Neural cell (in vitro differentiated cells): ENCODE data around the gene SOS1. TPM values are rescaled to one million over a fixed set of nuclear protein-coding genes. Genes with fewer than 3 reads are reported as not detected.
A peak's percentile ranks its signal among the peaks of the same experiment; 100 is the strongest.

ENCODE experiments used
- H2AFZ ChIP-seq: fragments of 200-600, 300-800 bp; sonication (generic), shearing (Covaris generic); 2 replicates; pipeline ENCODE4 v1.6.0; 2014; ENCODE audit warnings: low read depth, mild to moderate bottlenecking, antibody characterized with exemption, low read length, moderate library complexity
- H3F3A ChIP-seq: fragments of 200-600 bp; shearing (Covaris generic); 2 replicates; pipeline ENCODE4 v1.6.1; 2016; ENCODE audit warnings: mild to moderate bottlenecking, moderate library complexity, mixed read lengths, antibody characterized with exemption, low read length; ENCODE audit not compliant: insufficient read depth, poor library complexity, severe bottlenecking
- H3K27ac ChIP-seq: fragments of 200-600, 300-800 bp; sonication (generic), shearing (Covaris generic); 2 replicates; pipeline ENCODE4 v1.5.1; 2014; ENCODE audit warnings: mild to moderate bottlenecking, low read length, moderate library complexity
- H3K27me3 ChIP-seq: fragments of 300-800, 200-600 bp; sonication (generic), shearing (Covaris generic); 2 replicates; pipeline ENCODE4 v1.6.0; 2014; ENCODE audit warnings: mild to moderate bottlenecking, low read depth, low read length, moderate library complexity; ENCODE audit not compliant: insufficient read depth
- H3K36me3 ChIP-seq: fragments of 300-800, 200-600 bp; sonication (generic), shearing (Covaris generic); 2 replicates; pipeline ENCODE4 v1.5.1; 2014; ENCODE audit warnings: mild to moderate bottlenecking, antibody characterized with exemption, low read length, moderate library complexity; ENCODE audit not compliant: insufficient read depth
- H3K4me2 ChIP-seq: fragments of 300-800, 200-600 bp; sonication (generic), shearing (Covaris generic); 2 replicates; pipeline ENCODE4 v1.6.0; 2014; ENCODE audit warnings: mild to moderate bottlenecking, low read length
- H3K4me3 ChIP-seq: fragments of 300-800, 200-600 bp; sonication (generic), shearing (Covaris generic); 2 replicates; pipeline ENCODE4 v1.5.1; 2014; ENCODE audit warnings: mild to moderate bottlenecking, low read length, moderate library complexity
- H3K79me2 ChIP-seq: fragments of 200-600 bp; shearing (Covaris generic); replicated peaks from 2 replicates; pipeline ENCODE4 v1.6.0; 2014; ENCODE audit warnings: mild to moderate bottlenecking, low read length, moderate library complexity; ENCODE audit not compliant: insufficient read depth
- H3K9ac ChIP-seq: fragments of 300-800, 200-600 bp; sonication (generic), shearing (Covaris generic); 2 replicates; pipeline ENCODE4 v1.6.1; 2016; ENCODE audit warnings: mild to moderate bottlenecking, low read length, mixed read lengths
- H3K9me2 ChIP-seq: fragments of 200-600 bp; shearing (Covaris generic); 2 replicates; pipeline ENCODE4 v1.6.1; 2016; ENCODE audit warnings: mild to moderate bottlenecking, low read length, mixed read lengths; ENCODE audit not compliant: insufficient read depth
- H3K9me3 ChIP-seq: fragments of 200-600, 300-800 bp; sonication (generic), shearing (Covaris generic); 2 replicates; pipeline ENCODE4 v1.6.1; 2016; ENCODE audit warnings: mild to moderate bottlenecking, mixed run types, low read length, moderate library complexity, mixed read lengths
- H4K20me1 ChIP-seq: fragments of 200-600 bp; shearing (Covaris generic); 2 replicates; pipeline ENCODE4 v1.6.1; 2016; ENCODE audit warnings: mild to moderate bottlenecking, mixed run types; ENCODE audit not compliant: insufficient read depth
- CTCF ChIP-seq: fragments of 450-650 bp; IDR thresholded peaks from 2 replicates; pipeline ENCODE4 v1.5.1; 2014; ENCODE audit warnings: antibody characterized with exemption, mild to moderate bottlenecking, moderate library complexity; ENCODE audit not compliant: poor library complexity, severe bottlenecking
- EP300 ChIP-seq: fragments of 450-650 bp; conservative IDR thresholded peaks from 2 replicates; pipeline ENCODE4 v1.6.1; 2014; ENCODE audit warnings: antibody characterized with exemption, mild to moderate bottlenecking, moderate library complexity; ENCODE audit not compliant: poor library complexity, severe bottlenecking
- EZH2 ChIP-seq: fragments of 200-600, 300-800 bp; shearing (Covaris generic), sonication (generic); IDR thresholded peaks from 2 replicates; pipeline ENCODE4 v1.6.1; 2014; ENCODE audit warnings: antibody characterized with exemption, low read length, borderline replicate concordance, mild to moderate bottlenecking; ENCODE audit not compliant: insufficient read depth, poor library complexity, severe bottlenecking
- MXI1 ChIP-seq: fragments of 450-650 bp; conservative IDR thresholded peaks from 2 replicates; pipeline ENCODE4 v1.6.1; 2014; ENCODE audit warnings: antibody characterized with exemption, mild to moderate bottlenecking; ENCODE audit not compliant: poor library complexity, severe bottlenecking
- POLR2AphosphoS5 ChIP-seq: IDR thresholded peaks from 2 replicates; pipeline ENCODE4 v1.6.1; 2012
- RAD21 ChIP-seq: fragments of 450-650 bp; conservative IDR thresholded peaks from 2 replicates; pipeline ENCODE4 v1.6.1; 2014; ENCODE audit warnings: antibody characterized with exemption, mild to moderate bottlenecking, moderate library complexity
- SMC3 ChIP-seq: fragments of 450-650 bp; conservative IDR thresholded peaks from 2 replicates; pipeline ENCODE4 v1.6.1; 2014; ENCODE audit warnings: antibody characterized with exemption, mild to moderate bottlenecking, moderate library complexity; ENCODE audit not compliant: poor library complexity
- TAF1 ChIP-seq: IDR thresholded peaks from 2 replicates; pipeline ENCODE4 v1.6.1; 2012; ENCODE audit warnings: low read depth
- polyA plus RNA-seq: library from polyadenylated mRNA; depleted of rRNA; stranded (reverse); fragments of >200 nt; gene quantifications from 2 replicates; pipeline ENCODE4 v1.2.3, GENCODE V29; 2014
- TF ChIP-seq, protein P1 (sequence below): IDR thresholded peaks from 2 replicates; pipeline ENCODE4 v1.6.1; 2012; ENCODE audit warnings: borderline replicate concordance

The SOS1 gene
- polyA plus RNA-seq, 1 donor from 2014 or later = 19.0 TPM

DNA sequence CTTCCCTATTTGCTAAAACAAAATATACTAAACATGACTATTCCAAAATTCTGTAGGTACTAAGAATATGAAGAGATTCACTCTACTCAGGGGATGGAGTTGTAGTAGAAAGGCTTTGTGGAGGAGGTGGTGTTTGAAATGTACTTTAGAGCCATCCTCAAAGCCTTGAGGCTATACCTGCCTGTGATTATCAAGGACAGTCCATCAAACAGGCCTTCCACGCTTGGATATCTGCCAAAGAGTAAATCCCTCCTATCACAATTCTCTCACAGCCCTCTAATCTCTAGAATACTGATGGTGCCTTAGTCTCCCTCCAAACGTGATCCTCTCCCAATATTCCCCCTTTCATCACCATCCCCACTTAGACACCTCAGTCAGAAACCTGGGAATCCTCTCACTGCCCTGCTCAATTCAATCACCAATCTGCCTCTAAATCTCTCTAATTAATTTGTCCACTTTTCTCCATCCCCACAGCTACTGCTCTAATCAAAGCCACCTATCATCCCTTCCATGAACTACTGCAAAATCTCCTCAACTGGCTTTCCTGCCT lies 13.1 kb downstream of the SOS1 start:
- Histone ChIP-seq H3K36me3 (no peaks in the 10 kb centered on the region), H3K27me3 (no peaks in the 10 kb centered on the region), H3K79me2 (peaks cover 64% of the 10 kb centered on the region), H2AFZ (no peak overlapping the region), H3K9me2 (no peaks in the 10 kb centered on the region), H3K4me3 (no peak overlapping the region), H3K4me2 (no peak overlapping the region), H3K9ac (no peak overlapping the region), H4K20me1 (no peaks in the 10 kb centered on the region), H3F3A (no peaks in the 10 kb centered on the region), H3K9me3 (no peaks in the 10 kb centered on the region), H3K27ac (no peak overlapping the region)
- TF ChIP-seq TAF1 = no peak
- no peak for TF ChIP-seq CTCF
- TF ChIP-seq, protein P1, sequence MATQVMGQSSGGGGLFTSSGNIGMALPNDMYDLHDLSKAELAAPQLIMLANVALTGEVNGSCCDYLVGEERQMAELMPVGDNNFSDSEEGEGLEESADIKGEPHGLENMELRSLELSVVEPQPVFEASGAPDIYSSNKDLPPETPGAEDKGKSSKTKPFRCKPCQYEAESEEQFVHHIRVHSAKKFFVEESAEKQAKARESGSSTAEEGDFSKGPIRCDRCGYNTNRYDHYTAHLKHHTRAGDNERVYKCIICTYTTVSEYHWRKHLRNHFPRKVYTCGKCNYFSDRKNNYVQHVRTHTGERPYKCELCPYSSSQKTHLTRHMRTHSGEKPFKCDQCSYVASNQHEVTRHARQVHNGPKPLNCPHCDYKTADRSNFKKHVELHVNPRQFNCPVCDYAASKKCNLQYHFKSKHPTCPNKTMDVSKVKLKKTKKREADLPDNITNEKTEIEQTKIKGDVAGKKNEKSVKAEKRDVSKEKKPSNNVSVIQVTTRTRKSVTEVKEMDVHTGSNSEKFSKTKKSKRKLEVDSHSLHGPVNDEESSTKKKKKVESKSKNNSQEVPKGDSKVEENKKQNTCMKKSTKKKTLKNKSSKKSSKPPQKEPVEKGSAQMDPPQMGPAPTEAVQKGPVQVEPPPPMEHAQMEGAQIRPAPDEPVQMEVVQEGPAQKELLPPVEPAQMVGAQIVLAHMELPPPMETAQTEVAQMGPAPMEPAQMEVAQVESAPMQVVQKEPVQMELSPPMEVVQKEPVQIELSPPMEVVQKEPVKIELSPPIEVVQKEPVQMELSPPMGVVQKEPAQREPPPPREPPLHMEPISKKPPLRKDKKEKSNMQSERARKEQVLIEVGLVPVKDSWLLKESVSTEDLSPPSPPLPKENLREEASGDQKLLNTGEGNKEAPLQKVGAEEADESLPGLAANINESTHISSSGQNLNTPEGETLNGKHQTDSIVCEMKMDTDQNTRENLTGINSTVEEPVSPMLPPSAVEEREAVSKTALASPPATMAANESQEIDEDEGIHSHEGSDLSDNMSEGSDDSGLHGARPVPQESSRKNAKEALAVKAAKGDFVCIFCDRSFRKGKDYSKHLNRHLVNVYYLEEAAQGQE = no peak
- TF ChIP-seq SMC3 = no peak
- TF ChIP-seq POLR2AphosphoS5 = no peak
- no peak for TF ChIP-seq EZH2
- no peak for TF ChIP-seq MXI1
- no peak for TF ChIP-seq RAD21
- TF ChIP-seq EP300 = no peak

DNA sequence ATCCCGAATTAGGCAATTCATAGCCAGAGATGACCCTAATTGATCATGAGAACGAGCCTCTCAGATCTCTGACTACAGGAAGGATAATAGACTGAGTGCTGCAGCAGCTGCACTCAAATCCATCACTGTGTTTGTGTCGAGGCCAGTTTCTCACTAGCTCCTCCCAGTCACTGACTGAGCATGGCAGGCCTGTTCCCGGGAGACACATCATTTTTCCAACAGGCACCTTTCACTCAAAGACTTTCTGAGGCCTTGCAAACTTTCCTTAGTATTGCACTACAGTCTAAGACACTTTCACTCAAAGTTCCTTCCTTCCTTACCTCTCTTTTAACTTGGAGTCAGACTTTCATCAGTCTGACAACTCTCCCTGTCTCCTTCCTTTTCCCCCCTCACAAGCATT lies 13.7 kb downstream of the SOS1 start:
- Histone ChIP-seq H3K36me3 (no peaks in the 10 kb centered on the region), H3F3A (no peaks in the 10 kb centered on the region), H3K9ac (peak overlapping the region; percentile 20), H3K4me3 (peak overlapping the region; percentile 37), H3K27me3 (no peaks in the 10 kb centered on the region), H3K4me2 (no peak overlapping the region), H3K79me2 (peaks cover 64% of the 10 kb centered on the region), H3K9me3 (no peaks in the 10 kb centered on the region), H3K9me2 (no peaks in the 10 kb centered on the region), H4K20me1 (no peaks in the 10 kb centered on the region), H3K27ac (no peak overlapping the region), H2AFZ (no peak overlapping the region)
- TF ChIP-seq EP300 (peak; percentile 71), TAF1 (no peak), MXI1 (no peak), SMC3 (no peak), RAD21 (no peak), POLR2AphosphoS5 (peak; percentile 42), EZH2 (no peak), CTCF (no peak)
- TF ChIP-seq, protein P1 = no peak
